Activated T-cell treated with anti-CD3 and anti-CD28 coated beads for 4 hours (primary cell): ENCODE measurements around the gene DNAH9.

Source experiments
- DNase-seq: peaks from one replicate; pipeline ENCODE4 v3.0.0-alpha.2; 2020

DNAH9 gene

GRCh38 chr17:11598274-11599221 lies at the start of gene DNAH9:
Gene DNAH9, plus strand, starts transcription at chr17:11598470. Its CDS starts 29 bp downstream, at chr17:11598499.
- DNase-seq = no peak

- DNase-seq = no peak
Measured at GRCh38 chr17:11550431-11550830, 47.8 kb upstream of the DNAH9 start.

GRCh38 chr17:11551442-11551841 lies 46.8 kb upstream of the DNAH9 start:
- DNase-seq = no peak

- DNase-seq = no peak
Measured at GRCh38 chr17:11553135-11553534, 45.1 kb upstream of the DNAH9 start.

- no peak for DNase-seq
Measured at GRCh38 chr17:11554042-11554441, 44.2 kb upstream of the DNAH9 start.

GRCh38 chr17:11554542-11554941 lies 43.7 kb upstream of the DNAH9 start:
- no peak for DNase-seq

GRCh38 chr17:11555530-11555929 lies 42.7 kb upstream of the DNAH9 start:
- DNase-seq = no peak

- DNase-seq = no peak
Measured at GRCh38 chr17:11557727-11558452, 40.4 kb upstream of the DNAH9 start.

GRCh38 chr17:11558681-11559234 lies 39.5 kb upstream of the DNAH9 start:
- no peak for DNase-seq

- no peak for DNase-seq
Measured at GRCh38 chr17:11559601-11560000, 38.7 kb upstream of the DNAH9 start.

- no peak for DNase-seq
Measured at GRCh38 chr17:11561281-11561680, 37.0 kb upstream of the DNAH9 start.

- no peak for DNase-seq
Measured at GRCh38 chr17:11561702-11562101, 36.6 kb upstream of the DNAH9 start.

- no peak for DNase-seq
Measured at GRCh38 chr17:11564589-11565380, 33.5 kb upstream of the DNAH9 start.

GRCh38 chr17:11565591-11565990 lies 32.7 kb upstream of the DNAH9 start:
- DNase-seq = no peak

- DNase-seq = no peak
Measured at GRCh38 chr17:11578998-11579397, 19.3 kb upstream of the DNAH9 start.

- no peak for DNase-seq
Measured at GRCh38 chr17:11580677-11581076, 17.6 kb upstream of the DNAH9 start.

- no peak for DNase-seq
Measured at GRCh38 chr17:11582217-11582616, 16.1 kb upstream of the DNAH9 start.

GRCh38 chr17:11583306-11583992 lies 14.8 kb upstream of the DNAH9 start:
- no peak for DNase-seq

- no peak for DNase-seq
Measured at GRCh38 chr17:11589716-11590115, 8.6 kb upstream of the DNAH9 start.

GRCh38 chr17:11601661-11602060 lies 3.4 kb downstream of the DNAH9 start:
- DNase-seq = no peak

GRCh38 chr17:11608396-11608795 lies 10.1 kb downstream of the DNAH9 start:
- DNase-seq = no peak

GRCh38 chr17:11610999-11611566 lies 12.8 kb downstream of the DNAH9 start:
- no peak for DNase-seq
